Fibroblast of lung (primary cell): ENCODE data around the gene RGS10. TPM values are rescaled to one million over a fixed set of nuclear protein-coding genes. Genes with fewer than 3 reads are reported as not detected.

Experiments
- DNase-seq, 2 donors: peaks; one replicate each; pipeline versions ENCODE4 v3.0.0 to v3.0.0-alpha.2; 2010; ENCODE audit warnings: low read depth in 2 of 2
- H2AFZ ChIP-seq: 2 replicates; pipeline ENCODE4 v1.5.1; 2012; ENCODE audit warnings: low read length, control low read depth, inconsistent platforms
- H3K27ac ChIP-seq: 2 replicates; pipeline ENCODE4 v1.5.1; 2011; ENCODE audit warnings: low read length, control low read depth; ENCODE audit not compliant: insufficient read depth
- H3K27me3 ChIP-seq: 2 replicates; pipeline ENCODE4 v1.5.1; 2011; ENCODE audit warnings: mild to moderate bottlenecking, low read length; ENCODE audit not compliant: control insufficient read depth, insufficient read depth
- H3K36me3 ChIP-seq: 2 replicates; pipeline ENCODE4 v1.5.1; 2011; ENCODE audit warnings: low read length; ENCODE audit not compliant: control insufficient read depth, insufficient read depth
- H3K4me1 ChIP-seq: 2 replicates; pipeline ENCODE4 v1.5.1; 2011; ENCODE audit warnings: low read length; ENCODE audit not compliant: control insufficient read depth, insufficient read depth; ENCODE audit errors: extremely low read depth
- H3K4me2 ChIP-seq: 2 replicates; pipeline ENCODE4 v1.5.1; 2011; ENCODE audit warnings: low read length, control low read depth; ENCODE audit not compliant: insufficient read depth; ENCODE audit errors: extremely low read depth
- H3K4me3 ChIP-seq, 4 experiments: fragments of 200-600 bp in 1 of 4; sonication (generic) in 1 of 4; replicated peaks in 1 of 4; 2 replicates each; pipeline ENCODE4 v1.5.1; 2011 to 2016; ENCODE audit warnings: low read length in 4 of 4, low read depth in 3 of 4, mild to moderate bottlenecking in 3 of 4, control low read depth in 2 of 4, inconsistent platforms in 1 of 4, mixed read lengths in 1 of 4; ENCODE audit not compliant: insufficient read depth in 1 of 4; ENCODE audit errors: control extremely low read depth in 1 of 4
- H3K79me2 ChIP-seq: 2 replicates; pipeline ENCODE4 v1.5.1; 2012; ENCODE audit warnings: mild to moderate bottlenecking, low read length, inconsistent platforms; ENCODE audit not compliant: control insufficient read depth, insufficient read depth
- H3K9ac ChIP-seq: 2 replicates; pipeline ENCODE4 v1.5.1; 2011; ENCODE audit warnings: mild to moderate bottlenecking, low read length, control low read depth; ENCODE audit not compliant: insufficient read depth
- H3K9me3 ChIP-seq: 2 replicates; pipeline ENCODE4 v1.5.1; 2012; ENCODE audit warnings: low read depth, low read length; ENCODE audit not compliant: control insufficient read depth, insufficient read depth
- H4K20me1 ChIP-seq: 2 replicates; pipeline ENCODE4 v1.5.1; 2011; ENCODE audit warnings: low read length; ENCODE audit not compliant: control insufficient read depth, insufficient read depth; ENCODE audit errors: extremely low read depth
- EZH2 ChIP-seq: IDR thresholded peaks from 2 replicates; pipeline ENCODE4 v1.5.1; 2012; ENCODE audit warnings: low read length, control low read depth, mild to moderate bottlenecking; ENCODE audit errors: missing control alignments
- polyA plus RNA-seq, 2 donors: library from polyadenylated mRNA; depleted of rRNA in 1 of 2; stranded (reverse) in 1 of 2; unstranded in 1 of 2; fragments of >200 nt; gene quantifications; 2 replicates each; pipeline ENCODE4 v1.2.1, GENCODE V29; 2011 to 2012; ENCODE audit warnings: missing spikeins in 1 of 2
- total RNA-seq: library from RNA; depleted of rRNA; stranded (reverse); fragments of >200 nt; gene quantifications from 2 replicates; pipeline ENCODE4 v1.2.1, GENCODE V29; 2014
- TF ChIP-seq, protein P1 (sequence below), 2 donors: IDR thresholded peaks in 1 of 2; conservative IDR thresholded peaks in 1 of 2; 1 replicate in 1 of 2; 2 replicates in 1 of 2; pipeline ENCODE4 v1.5.1; 2011 to 2012; ENCODE audit warnings: low read length in 2 of 2, control low read depth in 1 of 2, inconsistent platforms in 1 of 2, low read depth in 1 of 2, mild to moderate bottlenecking in 1 of 2

The RGS10 gene
- total and polyA plus RNA-seq, 2 donors (not counting 1 experiment from before 2014, with no cell fraction given), result 50.9 to 103 TPM

DNA sequence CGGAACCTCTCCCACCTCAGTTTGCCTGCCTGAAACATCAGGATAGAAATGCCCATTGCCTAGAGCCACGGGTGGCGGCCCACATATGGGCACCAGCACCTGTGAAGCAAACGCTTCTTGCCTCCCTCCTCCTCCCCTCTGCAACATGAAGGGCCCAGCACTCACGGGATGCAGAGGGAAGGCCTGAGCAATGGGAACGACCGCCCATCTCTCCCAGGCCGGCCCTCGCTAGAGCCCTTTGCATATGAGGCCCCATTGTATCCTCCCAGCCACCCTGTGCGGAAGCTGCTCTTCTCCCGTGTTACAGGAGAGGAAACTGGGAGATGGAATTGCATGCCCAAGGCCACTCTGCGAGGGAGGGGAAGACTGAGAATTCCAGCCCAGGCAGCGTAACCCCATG is 88.2 kb downstream of the RGS10 start:
- H3K27ac ChIP-seq, result no peak overlapping the region
- H3K4me1 ChIP-seq, result peaks cover 9% of the 10 kb centered on the region
- H3K9me3 ChIP-seq, result no peaks in the 10 kb centered on the region
- no peaks in the 10 kb centered on the region for H4K20me1 ChIP-seq
- H3K36me3 ChIP-seq, result peaks cover 28% of the 10 kb centered on the region
- no peaks in the 10 kb centered on the region for H3K79me2 ChIP-seq
- no peak overlapping the region for H3K4me2 ChIP-seq
- no peaks in the 10 kb centered on the region for H3K27me3 ChIP-seq
- H3K9ac ChIP-seq, result no peak overlapping the region
- H3K4me3 ChIP-seq, result no peak overlapping the region
- no peak for DNase-seq
- no peak overlapping the region for H2AFZ ChIP-seq
- TF ChIP-seq, protein P1, sequence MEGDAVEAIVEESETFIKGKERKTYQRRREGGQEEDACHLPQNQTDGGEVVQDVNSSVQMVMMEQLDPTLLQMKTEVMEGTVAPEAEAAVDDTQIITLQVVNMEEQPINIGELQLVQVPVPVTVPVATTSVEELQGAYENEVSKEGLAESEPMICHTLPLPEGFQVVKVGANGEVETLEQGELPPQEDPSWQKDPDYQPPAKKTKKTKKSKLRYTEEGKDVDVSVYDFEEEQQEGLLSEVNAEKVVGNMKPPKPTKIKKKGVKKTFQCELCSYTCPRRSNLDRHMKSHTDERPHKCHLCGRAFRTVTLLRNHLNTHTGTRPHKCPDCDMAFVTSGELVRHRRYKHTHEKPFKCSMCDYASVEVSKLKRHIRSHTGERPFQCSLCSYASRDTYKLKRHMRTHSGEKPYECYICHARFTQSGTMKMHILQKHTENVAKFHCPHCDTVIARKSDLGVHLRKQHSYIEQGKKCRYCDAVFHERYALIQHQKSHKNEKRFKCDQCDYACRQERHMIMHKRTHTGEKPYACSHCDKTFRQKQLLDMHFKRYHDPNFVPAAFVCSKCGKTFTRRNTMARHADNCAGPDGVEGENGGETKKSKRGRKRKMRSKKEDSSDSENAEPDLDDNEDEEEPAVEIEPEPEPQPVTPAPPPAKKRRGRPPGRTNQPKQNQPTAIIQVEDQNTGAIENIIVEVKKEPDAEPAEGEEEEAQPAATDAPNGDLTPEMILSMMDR (conservative IDR thresholded peaks at IDR 0.05 in 1 of 2, IDR thresholded peaks at IDR 0.05 in 1 of 2; ENCODE audit: low read depth in 1 of 2, low read length in 2 of 2), result no peak
- TF ChIP-seq EZH2, result no peak

DNA sequence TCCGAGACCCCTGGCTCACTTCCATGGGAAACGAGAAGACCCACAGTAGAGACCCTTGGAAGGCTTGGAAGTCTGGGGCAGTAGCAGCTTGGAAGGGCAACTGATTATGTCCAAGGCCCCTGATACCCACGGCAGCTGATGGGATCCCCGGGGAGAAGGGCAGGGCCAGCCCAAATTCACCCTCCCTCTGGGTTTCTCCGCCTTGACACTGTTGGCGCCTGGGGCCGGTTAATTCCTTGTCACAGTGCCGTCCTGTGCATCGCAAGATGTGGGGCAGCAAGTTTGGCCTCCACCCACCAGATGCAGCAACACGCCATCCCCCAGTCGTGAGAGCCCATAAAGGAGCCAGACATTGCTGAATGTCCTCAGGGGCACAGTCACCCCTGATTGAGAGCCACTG is 89.2 kb downstream of the RGS10 start:
- TF ChIP-seq EZH2, result no peak
- TF ChIP-seq, protein P1 (conservative IDR thresholded peaks at IDR 0.05 in 1 of 2, IDR thresholded peaks at IDR 0.05 in 1 of 2; ENCODE audit: low read depth in 1 of 2, low read length in 2 of 2), result no peak
- H2AFZ ChIP-seq, result no peak overlapping the region
- no peak for DNase-seq
- no peak overlapping the region for H3K4me3 ChIP-seq
- H3K9me3 ChIP-seq, result no peaks in the 10 kb centered on the region
- H3K4me2 ChIP-seq, result no peak overlapping the region
- no peaks in the 10 kb centered on the region for H3K27me3 ChIP-seq
- H4K20me1 ChIP-seq, result no peaks in the 10 kb centered on the region
- H3K27ac ChIP-seq, result no peak overlapping the region
- peaks cover 10% of the 10 kb centered on the region for H3K4me1 ChIP-seq
- no peaks in the 10 kb centered on the region for H3K79me2 ChIP-seq
- peaks cover 29% of the 10 kb centered on the region for H3K36me3 ChIP-seq
- no peak overlapping the region for H3K9ac ChIP-seq

DNA sequence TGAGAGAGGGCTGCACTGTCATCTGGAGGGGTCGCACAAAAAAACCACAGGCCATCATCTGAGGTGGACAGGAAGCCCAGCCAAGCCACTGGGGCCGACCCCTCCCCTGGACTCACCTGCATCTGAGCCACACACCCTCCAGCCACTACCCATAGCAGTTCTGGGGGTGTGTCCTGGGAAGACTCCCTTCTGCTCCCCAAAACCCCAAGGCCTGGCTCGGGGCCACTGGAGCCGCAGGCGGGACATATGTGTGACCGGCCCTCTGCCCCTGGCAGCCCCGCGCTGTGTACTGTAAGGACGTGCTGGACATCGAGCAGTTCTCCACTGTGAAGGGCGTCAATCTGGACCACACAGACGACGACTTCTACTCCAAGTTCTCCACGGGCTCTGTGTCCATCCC is 90.1 kb downstream of the RGS10 start:
- no peaks in the 10 kb centered on the region for H4K20me1 ChIP-seq

More for the DNA sequence above, 90.1 kb downstream of the RGS10 start:
- Histone ChIP-seq H3K9ac (no peak overlapping the region), H3K4me3 (no peak overlapping the region), H3K36me3 (peaks cover 33% of the 10 kb centered on the region), H3K4me2 (no peak overlapping the region), H3K79me2 (no peaks in the 10 kb centered on the region), H3K27me3 (no peaks in the 10 kb centered on the region), H2AFZ (no peak overlapping the region), H3K4me1 (peaks cover 10% of the 10 kb centered on the region), H3K9me3 (no peaks in the 10 kb centered on the region), H3K27ac (no peak overlapping the region)
- DNase-seq, result no peak
- no peak for TF ChIP-seq EZH2
- TF ChIP-seq, protein P1 (conservative IDR thresholded peaks at IDR 0.05 in 1 of 2, IDR thresholded peaks at IDR 0.05 in 1 of 2; ENCODE audit: low read depth in 1 of 2, low read length in 2 of 2), result no peak
